Muscle of back (tissue), 11 donors: Measurements from ENCODE around the gene C5orf46. TPM values are rescaled to one million over a fixed set of nuclear protein-coding genes. Genes with fewer than 3 reads are reported as not detected.
A peak's percentile ranks its signal among the peaks of the same experiment; 100 is the strongest.
"Not testable (repeated sequence)": the region's sequence is repeated elsewhere in the genome, so short reads cannot be mapped to it uniquely, and the experiment has no call there.

ENCODE experiments used
- DNase-seq, 3 donors: peaks; one replicate each; pipeline versions ENCODE4 v3.0.0 to v3.0.0-alpha.2; 2013
- polyA plus RNA-seq, 10 donors: library from polyadenylated mRNA; unstranded; fragments of 120-200 nt; gene quantifications; one replicate each; pipeline ENCODE4 v1.2.1, GENCODE V29; 2013; ENCODE audit not compliant: insufficient read length in 10 of 10

Gene C5orf46
- polyA plus RNA-seq, 10 donors: not detected

- DNase-seq: no peak
These were observed 10.5 kb downstream of the C5orf46 start for GRCh38 chr5:147895864-147896263.

- no peak for DNase-seq
These were observed 12.5 kb downstream of the C5orf46 start for GRCh38 chr5:147893820-147894219.

- DNase-seq: no peak
These were observed 13.5 kb downstream of the C5orf46 start for GRCh38 chr5:147892696-147893296.

- no peak for DNase-seq
These were observed 18.4 kb downstream of the C5orf46 start for GRCh38 chr5:147887930-147888329.

GRCh38 chr5:147887026-147887627 is 19.2 kb downstream of the C5orf46 start:
- DNase-seq: peak in 1 of 3 donors; percentile 23

- DNase-seq: no peak
These were observed 23.6 kb downstream of the C5orf46 start for GRCh38 chr5:147882586-147883313.

- DNase-seq: no peak
These were observed 25.9 kb downstream of the C5orf46 start for GRCh38 chr5:147880487-147880886.

GRCh38 chr5:147879784-147880183 is 26.6 kb downstream of the C5orf46 start:
- no peak for DNase-seq

- DNase-seq: no peak
These were observed 28.1 kb downstream of the C5orf46 start, which contains the start of gene SCGB3A2 for GRCh38 chr5:147878066-147878759. Gene SCGB3A2 (plus strand): TSS chr5:147878711. CDS start chr5:147878804, 93 bp downstream.

- no peak for DNase-seq
These were observed 29.7 kb downstream of the C5orf46 start for GRCh38 chr5:147876626-147877025.

GRCh38 chr5:147876141-147876540 is 30.2 kb downstream of the C5orf46 start:
- no peak for DNase-seq

GRCh38 chr5:147874910-147875367 is 31.4 kb downstream of the C5orf46 start:
- no peak for DNase-seq

GRCh38 chr5:147874118-147874875 is 32.0 kb downstream of the C5orf46 start:
- DNase-seq: not testable (repeated sequence)

GRCh38 chr5:147872744-147873435 is 33.4 kb downstream of the C5orf46 start:
- DNase-seq: not testable (repeated sequence)

GRCh38 chr5:147871980-147872549 is 34.3 kb downstream of the C5orf46 start:
- DNase-seq: not testable (repeated sequence)

- not testable (repeated sequence) for DNase-seq
These were observed 36.4 kb downstream of the C5orf46 start for GRCh38 chr5:147869892-147870291.

GRCh38 chr5:147869112-147869511 is 37.2 kb downstream of the C5orf46 start:
- no peak for DNase-seq

GRCh38 chr5:147863454-147864158 is 42.7 kb downstream of the C5orf46 start:
- peak in 2 of 3 donors; percentile 3 to 36 for DNase-seq

GRCh38 chr5:147860641-147861025 is 45.7 kb downstream of the C5orf46 start:
- no peak for DNase-seq
